Myocyte (in vitro differentiated cells): ENCODE data around the gene DOK4. TPM values are rescaled to one million over a fixed set of nuclear protein-coding genes. Genes with fewer than 3 reads are reported as not detected.

ENCODE experiments used
- DNase-seq: peaks from one replicate; pipeline ENCODE4 v3.0.0-alpha.2; 2012; ENCODE audit warnings: low read depth
- polyA plus RNA-seq: library from polyadenylated mRNA; unstranded; fragments of >200 nt; gene quantifications from one replicate; pipeline ENCODE4 v1.2.1, GENCODE V29; 2012; ENCODE audit warnings: missing spikeins
- total RNA-seq: library from RNA; depleted of rRNA; stranded (reverse); fragments of >200 nt; gene quantifications from 2 replicates; pipeline ENCODE4 v1.2.3, GENCODE V29; 2014

The DOK4 gene
- 10.2 and 11.7 TPM in 2 replicates for total RNA-seq
- 30.2 TPM for polyA plus RNA-seq

- DNase-seq: peak; percentile 71
These were observed at the start of gene DOK4 for GRCh38 chr16:57485916-57486857. Gene DOK4, minus strand, starts transcription at chr16:57486493. Its CDS starts 6,986 bp downstream, at chr16:57479507.

DNA sequence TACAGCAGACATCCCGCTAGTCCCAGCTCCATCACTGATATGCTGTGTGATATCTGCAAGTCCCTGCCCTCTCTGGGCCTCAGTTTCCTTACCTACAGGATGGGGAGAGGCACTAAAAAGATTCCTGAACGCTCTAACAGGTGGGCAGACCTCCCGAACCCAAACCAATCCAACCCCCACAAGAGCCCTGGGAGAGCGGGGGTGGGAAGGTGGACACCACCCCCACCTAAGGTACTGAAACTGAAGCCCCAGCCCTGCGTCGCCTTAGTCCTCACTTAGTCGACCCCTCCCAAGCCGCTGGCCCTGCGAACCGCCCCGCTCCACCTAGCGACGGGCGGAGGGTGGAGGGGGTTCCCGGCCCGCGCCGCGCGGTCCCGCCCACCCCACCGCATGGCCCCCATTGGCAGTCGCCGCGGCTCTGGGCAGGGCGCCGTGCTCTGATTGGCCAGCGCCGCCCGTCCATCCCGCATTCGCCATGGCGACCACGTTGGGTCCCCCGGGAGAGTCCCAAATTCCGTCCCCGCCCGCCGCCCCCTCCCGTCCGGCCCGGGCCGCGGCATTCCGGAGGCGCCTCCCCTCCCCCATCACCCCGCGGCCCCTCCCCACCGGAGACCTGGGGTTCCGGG, 49.5 kb upstream of the DOK4 start:
- DNase-seq: peak; percentile 88

- DNase-seq: peak; percentile 76
These were observed 48.8 kb upstream of the DOK4 start for GRCh38 chr16:57534881-57535658.

GRCh38 chr16:57534337-57534880, 48.1 kb upstream of the DOK4 start:
- DNase-seq: no peak

DNA sequence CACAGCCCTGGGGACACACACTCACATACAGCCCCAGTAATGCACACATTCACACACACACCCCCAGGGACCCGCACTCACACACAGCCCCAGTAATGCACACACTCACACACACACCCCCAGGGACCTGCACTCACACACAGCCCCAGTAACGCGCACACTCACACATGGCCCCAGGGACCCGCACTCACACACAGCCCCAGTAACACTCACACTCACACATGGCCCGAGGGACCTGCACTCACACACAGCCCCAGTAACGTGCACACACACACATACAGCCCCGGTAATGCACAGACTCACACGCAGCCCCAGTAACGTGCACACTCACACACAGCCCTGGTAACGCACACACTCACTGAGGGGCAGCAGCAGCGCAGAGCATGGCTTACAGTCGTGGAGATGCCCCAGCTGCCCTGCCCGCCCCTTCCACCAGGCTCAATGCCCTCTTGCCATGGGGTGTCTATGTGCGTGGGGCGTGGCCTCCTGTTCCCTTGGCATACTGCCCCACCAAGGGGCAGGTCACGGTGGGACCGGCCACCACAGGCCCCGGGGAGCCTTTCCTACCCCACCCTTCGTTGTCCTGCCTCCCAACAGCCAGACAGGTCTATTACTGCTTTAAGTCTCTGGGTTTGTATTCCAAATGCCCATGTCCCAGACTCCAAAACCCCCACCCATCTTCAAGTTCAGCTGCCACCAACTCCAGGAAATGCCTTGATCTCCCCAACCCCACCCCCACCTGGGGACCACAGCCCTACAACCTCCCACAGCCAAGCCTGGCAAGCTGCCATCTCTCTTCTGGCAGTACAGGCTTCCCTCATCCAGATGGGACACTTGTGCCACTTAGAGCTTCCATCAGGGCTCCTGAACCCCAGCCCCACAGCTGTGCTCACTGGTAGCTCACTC, 47.4 kb upstream of the DOK4 start:
- peak; percentile 31 for DNase-seq

DNA sequence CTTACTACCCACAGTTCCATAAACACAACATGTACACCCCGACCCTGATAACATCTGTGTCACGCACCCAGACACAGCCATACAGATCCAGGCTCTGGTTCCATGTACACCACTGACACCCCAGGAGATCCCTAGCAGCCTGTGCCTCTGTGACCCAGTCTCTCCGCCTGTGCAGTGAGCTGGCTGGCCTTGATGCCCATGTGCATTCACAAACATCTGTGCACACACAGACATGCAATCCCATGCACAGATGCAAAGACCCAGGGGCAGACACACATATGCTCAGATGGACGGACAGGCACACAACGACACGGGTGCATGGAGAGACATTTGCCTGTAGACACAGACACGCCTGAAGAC, 46.0 kb upstream of the DOK4 start:
- no peak for DNase-seq

DNA sequence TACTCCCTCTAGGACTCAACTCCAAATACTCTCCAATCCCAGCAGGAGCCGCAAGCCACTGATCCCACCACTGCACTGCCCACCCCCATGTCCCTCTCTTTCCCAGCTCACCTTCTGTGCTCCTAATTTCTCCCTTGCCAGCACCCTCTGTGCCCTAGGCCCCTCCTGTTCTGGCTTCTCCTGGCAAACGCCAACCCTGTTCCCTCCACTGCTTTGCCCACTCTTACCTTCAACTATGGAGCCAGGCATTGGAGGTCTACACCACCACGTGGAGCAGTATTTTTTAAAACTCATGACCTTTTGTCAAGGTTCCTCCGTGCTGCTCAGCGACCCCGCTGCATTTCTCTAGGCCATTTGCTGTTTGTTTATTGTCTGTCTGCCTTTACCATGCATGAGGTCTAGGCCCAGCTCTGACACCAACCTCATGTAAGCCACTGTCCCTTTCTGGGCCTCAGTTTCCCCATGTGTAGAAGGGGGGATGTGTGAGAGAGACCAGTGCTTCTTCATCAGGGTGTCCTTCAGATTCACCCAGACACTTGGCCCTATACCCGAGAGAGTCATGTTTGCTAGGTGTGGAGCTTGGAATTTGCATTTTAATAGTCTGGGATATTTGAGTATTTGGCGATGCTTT, 45.5 kb upstream of the DOK4 start:
- DNase-seq: no peak

DNA sequence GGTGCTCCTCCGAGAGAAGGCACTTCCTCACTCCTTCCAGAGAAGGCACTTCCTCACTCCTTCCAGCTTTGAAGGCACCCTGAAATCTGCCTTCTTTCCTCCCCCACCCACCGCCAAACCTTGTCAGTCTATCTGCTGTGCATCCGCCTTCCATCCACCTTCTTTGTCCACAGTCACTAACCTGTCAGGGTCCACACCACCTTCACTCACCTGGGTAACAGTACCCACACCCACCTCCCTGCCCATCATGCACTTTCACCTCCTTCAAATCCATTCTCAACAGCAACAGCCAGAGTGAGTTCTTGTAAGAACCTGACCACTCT, 44.9 kb upstream of the DOK4 start:
- no peak for DNase-seq

DNA sequence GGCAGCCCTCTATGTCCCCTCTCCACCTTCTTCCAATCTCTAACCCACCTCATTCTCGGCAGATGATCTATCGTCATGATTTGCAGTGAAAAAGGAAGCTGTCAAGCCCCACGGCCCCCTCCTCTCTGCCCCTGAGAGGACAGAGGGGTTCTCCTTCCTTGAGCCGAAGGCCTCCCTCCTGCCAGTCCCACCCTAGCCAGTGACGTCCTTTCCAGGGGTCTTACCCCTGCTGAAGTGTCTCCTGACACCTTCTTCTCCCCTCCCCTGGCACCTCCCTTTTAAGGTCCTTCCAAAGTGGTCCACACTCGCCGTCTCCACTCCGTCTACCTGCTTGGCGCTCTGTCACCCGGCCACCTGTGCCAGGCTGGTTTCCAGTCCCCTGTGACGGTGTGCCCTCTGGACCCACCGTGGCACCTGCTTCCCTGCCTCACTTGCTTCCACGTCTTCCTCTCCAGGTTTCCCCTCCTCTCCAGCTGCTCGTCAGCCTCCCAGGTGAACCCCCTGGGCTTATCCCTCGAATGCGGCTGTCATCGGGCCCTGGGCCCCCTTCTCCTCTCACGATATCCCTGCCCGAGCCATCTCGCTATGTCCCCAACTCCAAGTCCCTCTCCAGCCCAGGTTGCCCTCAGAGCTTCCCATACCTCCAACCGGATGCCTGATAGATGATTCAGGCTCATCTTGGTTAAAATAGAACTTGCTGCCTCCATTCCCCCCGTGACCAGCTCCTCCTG, 44.4 kb upstream of the DOK4 start:
- no peak for DNase-seq

GRCh38 chr16:57530104-57530521, 43.8 kb upstream of the DOK4 start:
- peak; percentile 40 for DNase-seq

- DNase-seq: no peak
These were observed 43.3 kb upstream of the DOK4 start for GRCh38 chr16:57529391-57530103.

- no peak for DNase-seq
These were observed 42.5 kb upstream of the DOK4 start for GRCh38 chr16:57528499-57529390.

DNA sequence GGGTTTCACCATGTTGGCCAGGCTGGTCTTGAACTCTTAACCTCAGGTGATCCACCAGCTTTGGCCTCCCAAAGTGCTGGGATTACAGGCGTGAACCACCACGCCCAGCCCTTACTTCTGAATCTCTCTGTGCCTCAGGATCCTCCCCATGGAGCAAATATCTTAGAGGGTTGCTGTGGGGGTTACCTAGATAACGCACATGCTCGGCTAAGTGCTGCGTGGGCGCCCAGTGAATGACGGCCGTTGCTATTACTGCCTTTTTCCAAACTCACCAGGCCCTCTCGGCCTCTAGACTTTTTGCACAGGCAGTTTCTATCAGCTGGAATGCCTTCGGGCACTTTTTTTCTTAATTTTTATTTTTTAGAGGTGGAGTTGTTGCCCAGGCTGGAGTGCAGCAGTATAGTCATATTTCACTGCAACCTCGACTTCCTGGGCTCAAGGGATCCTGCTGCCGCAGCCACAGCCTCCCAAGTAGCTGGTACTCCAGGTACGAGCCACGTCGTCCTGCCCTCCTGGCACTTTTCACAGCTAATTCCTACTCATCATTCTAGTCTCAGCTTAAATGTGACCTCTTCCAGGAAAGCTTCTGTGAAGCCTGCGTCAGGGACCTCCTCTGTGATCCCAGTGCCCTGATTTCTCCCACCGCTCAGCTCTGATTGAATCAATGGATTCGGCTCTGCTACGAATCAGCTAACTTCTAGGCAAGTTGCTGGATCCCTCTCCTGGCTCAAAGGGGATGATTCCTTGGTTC, 41.5 kb upstream of the DOK4 start:
- no peak for DNase-seq

DNA sequence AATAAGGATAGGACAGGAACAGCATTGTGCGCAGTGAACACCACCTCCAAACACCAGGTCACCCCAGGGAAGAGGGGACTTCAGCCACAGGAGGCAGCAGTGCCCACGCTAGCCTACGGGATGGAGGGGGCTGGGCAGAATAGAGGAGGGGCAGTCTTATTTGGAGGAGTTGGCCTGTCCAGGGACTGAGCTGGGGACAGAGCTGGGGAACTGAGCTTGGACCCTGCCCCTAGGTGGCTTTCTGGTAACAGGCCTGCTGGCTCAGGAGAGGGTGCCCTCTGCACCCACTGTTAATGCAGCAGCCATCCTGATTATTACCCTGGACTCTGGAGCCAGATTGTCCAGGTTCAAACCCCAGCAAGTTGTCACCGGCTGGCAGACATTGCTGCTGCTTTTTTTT, 40.7 kb upstream of the DOK4 start:
- no peak for DNase-seq

DNA sequence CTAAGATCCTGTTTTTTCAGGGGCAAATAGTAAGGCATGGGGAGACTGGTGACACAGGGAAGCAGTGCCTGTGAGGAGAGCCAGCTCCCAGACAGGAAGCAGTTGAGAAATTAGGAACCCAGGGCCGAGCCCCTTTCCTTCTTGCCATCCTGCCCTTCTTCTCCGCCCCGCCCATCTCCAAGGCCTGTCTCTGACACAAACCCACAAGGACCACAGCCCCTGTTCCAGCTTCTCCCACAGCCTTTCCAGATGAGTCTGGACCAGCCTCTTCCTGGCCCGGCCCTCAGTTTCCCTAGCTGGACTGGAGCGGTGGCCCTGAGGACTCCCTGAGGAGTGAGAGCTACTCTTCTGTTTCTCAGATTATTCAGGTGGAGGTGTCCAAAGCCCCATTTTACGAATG, 40.2 kb upstream of the DOK4 start:
- DNase-seq: no peak

- DNase-seq: no peak
These were observed 39.5 kb upstream of the DOK4 start for GRCh38 chr16:57525761-57526160.

GRCh38 chr16:57522960-57523359, 36.7 kb upstream of the DOK4 start:
- DNase-seq: no peak
